Body of pancreas (tissue), 4 donors: ENCODE results near the gene MOV10L1. TPM values are rescaled to one million over a fixed set of nuclear protein-coding genes. Genes with fewer than 3 reads are reported as not detected.

Experiments
- ATAC-seq: fragments of 150-250 bp; one replicate; pipeline ENCODE4 v1.9.1; 2016
- DNase-seq, 4 donors: peaks; one replicate each; pipeline ENCODE4 v3.0.0-alpha.2; 2019
- H3K27ac ChIP-seq, 4 donors: fragments of 200-600 bp; sonication (generic); 1 replicate in 3 of 4; 2 replicates in 1 of 4; pipeline versions ENCODE4 v1.5.1 to v1.6.1; 2016 to 2019; ENCODE audit warnings: mild to moderate bottlenecking in 1 of 4, mixed read lengths in 1 of 4, moderate library complexity in 1 of 4
- H3K27me3 ChIP-seq, 2 donors: fragments of 200-600 bp; sonication (generic); one replicate each; pipeline ENCODE4 v1.6.0; 2016; ENCODE audit warnings: mild to moderate bottlenecking in 1 of 2
- H3K36me3 ChIP-seq, 2 donors: fragments of 200-600 bp; sonication (generic); replicated peaks in 1 of 2; 2 replicates each; pipeline ENCODE4 v1.5.1; 2016; ENCODE audit warnings: low read depth in 2 of 2; ENCODE audit not compliant: insufficient read depth in 1 of 2
- H3K4me1 ChIP-seq: fragments of 200-600 bp; sonication (generic); one replicate; pipeline ENCODE4 v1.6.0; 2016
- H3K4me3 ChIP-seq, 2 donors: fragments of 200-600 bp; sonication (generic); 1 replicate in 1 of 2; 2 replicates in 1 of 2; pipeline ENCODE4 v1.5.1; 2016 to 2019
- H3K9me3 ChIP-seq, 3 donors: fragments of 200-600 bp; sonication (generic); 1 replicate in 2 of 3; 2 replicates in 1 of 3; pipeline ENCODE4 v1.5.1; 2016
- POLR2A ChIP-seq, 3 donors: fragments of 450-650 bp; IDR thresholded peaks; one replicate each; pipeline ENCODE4 v1.6.1; 2016; ENCODE audit warnings: antibody characterized with exemption in 3 of 3, mild to moderate bottlenecking in 2 of 3
- WGBS, 2 donors: methylation state at CpG; one replicate each; pipeline ENCODE4 v1.1.5; 2017; 5-methylcytosine and 5-hydroxymethylcytosine counted together
- intact Hi-C: fragments of 100-400 bp; cut with DNase I; formaldehyde crosslinking; loops from one replicate; pipeline ENCODE4 v1.15.1; 2023
- total RNA-seq, 2 donors: library from RNA; depleted of rRNA; stranded (reverse); fragments of >200 nt; gene quantifications; one replicate each; pipeline ENCODE4 v1.1.0, GENCODE V29; 2016
- TF ChIP-seq, protein P1 (sequence below), 7 experiments: fragments of 450-650 bp in 4 of 7; fragments of 200-600 bp in 3 of 7; sonication (generic) in 3 of 7; IDR thresholded peaks; one replicate each; pipeline ENCODE4 v1.5.1; 2016 to 2019; ENCODE audit warnings: antibody characterized with exemption in 7 of 7

MOV10L1 gene
- total RNA-seq, 2 donors from 2014 or later = 0.52 TPM; not detected in 1

DNA sequence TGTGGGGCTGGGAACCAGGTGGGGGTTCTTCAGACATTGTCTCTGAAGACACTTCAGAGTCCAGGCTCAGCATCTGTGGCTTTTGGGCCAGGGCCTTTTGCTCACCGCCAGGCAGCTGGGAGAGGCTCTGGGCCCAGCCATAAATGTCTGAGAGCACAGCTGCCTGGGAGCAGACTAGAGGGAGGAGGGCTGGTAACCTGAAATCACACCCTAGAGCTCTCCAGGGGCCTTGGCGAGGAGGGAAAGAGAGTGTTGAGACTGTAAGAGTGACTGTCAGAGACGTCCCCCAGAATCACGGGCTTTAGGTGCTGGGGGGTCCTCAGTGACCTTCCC lies 100.0 kb downstream of the MOV10L1 start:
- intact Hi-C loops = no loop called here
- H3K4me3 ChIP-seq = no peak overlapping the region
- H3K27ac ChIP-seq = peak overlapping the region; percentile 78 to 88 (median 85)
- ATAC-seq (no peak), DNase-seq (no peak)
- H3K9me3 ChIP-seq = no peaks in the 10 kb centered on the region
- WGBS, 2 donors = 23% methylated on average over 4 of the region's 4 CpGs; no CpG with 5 or more reads in 1 of the 2 donors
- no peak for TF ChIP-seq POLR2A (IDR thresholded peaks at IDR 0.05)
- TF ChIP-seq, protein P1, sequence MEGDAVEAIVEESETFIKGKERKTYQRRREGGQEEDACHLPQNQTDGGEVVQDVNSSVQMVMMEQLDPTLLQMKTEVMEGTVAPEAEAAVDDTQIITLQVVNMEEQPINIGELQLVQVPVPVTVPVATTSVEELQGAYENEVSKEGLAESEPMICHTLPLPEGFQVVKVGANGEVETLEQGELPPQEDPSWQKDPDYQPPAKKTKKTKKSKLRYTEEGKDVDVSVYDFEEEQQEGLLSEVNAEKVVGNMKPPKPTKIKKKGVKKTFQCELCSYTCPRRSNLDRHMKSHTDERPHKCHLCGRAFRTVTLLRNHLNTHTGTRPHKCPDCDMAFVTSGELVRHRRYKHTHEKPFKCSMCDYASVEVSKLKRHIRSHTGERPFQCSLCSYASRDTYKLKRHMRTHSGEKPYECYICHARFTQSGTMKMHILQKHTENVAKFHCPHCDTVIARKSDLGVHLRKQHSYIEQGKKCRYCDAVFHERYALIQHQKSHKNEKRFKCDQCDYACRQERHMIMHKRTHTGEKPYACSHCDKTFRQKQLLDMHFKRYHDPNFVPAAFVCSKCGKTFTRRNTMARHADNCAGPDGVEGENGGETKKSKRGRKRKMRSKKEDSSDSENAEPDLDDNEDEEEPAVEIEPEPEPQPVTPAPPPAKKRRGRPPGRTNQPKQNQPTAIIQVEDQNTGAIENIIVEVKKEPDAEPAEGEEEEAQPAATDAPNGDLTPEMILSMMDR (IDR thresholded peaks at IDR 0.05) = no peak
- H3K27me3 ChIP-seq = no peaks in the 10 kb centered on the region
- H3K36me3 ChIP-seq = no peaks in the 10 kb centered on the region
- peaks cover 79% of the 10 kb centered on the region for H3K4me1 ChIP-seq

DNA sequence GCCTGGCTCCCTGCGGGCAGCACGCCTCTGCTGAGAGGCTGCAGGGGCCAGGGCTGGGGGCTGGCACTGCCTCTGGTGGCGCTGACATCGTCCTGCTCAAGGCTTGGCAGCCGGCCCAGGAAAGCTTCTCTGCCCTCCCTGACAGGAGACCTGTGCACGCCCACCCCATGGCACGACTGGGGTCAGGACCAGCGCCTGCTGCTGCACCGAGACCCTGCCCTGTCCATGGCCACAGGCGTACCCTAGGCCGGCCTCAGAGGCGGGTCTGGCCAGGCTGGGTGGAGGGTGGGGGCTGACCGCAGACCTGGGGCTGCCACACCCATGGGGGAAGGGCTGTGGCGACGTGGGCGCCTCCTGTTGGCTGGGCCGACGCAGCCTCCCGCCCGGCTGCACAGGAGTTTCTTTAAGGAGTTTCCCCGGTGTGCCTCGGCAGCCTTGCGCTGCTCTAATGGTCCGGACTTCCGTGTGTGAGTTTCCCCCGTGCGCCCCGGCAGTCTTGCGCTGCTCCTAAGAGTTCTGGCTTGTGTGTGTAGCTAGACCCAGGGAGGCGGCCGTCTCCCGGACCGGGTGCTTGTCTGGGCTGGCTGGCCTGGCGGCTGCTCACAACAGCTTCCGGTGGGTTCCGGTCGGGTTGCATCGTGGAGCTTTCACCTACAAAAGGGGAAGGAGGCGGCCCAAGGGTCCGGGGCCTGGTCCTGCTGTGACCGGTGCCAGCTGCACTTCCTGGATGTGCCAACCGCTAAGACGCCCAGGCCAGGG lies 100.6 kb downstream of the MOV10L1 start:
- H3K27me3 ChIP-seq = no peaks in the 10 kb centered on the region
- H3K4me3 ChIP-seq = peak overlapping the region in 1 of 2 donors; percentile 0
- H3K9me3 ChIP-seq = no peaks in the 10 kb centered on the region
- TF ChIP-seq, protein P1 (IDR thresholded peaks at IDR 0.05) = peak in 6 of 7 experiments; percentile 10 to 42 (median 34)
- peak; percentile 68 to 75 (median 71) for TF ChIP-seq POLR2A (IDR thresholded peaks at IDR 0.05)
- WGBS, 2 donors = 5% methylated on average over 43 of the region's 43 CpGs; no CpG with 5 or more reads in 1 of the 2 donors
- no peaks in the 10 kb centered on the region for H3K36me3 ChIP-seq
- peak overlapping the region; percentile 78 to 88 (median 85) for H3K27ac ChIP-seq
- peak; percentile 71 for ATAC-seq
- intact Hi-C loops = no loop called here
- peak; percentile 84 to 91 (median 88) for DNase-seq
- H3K4me1 ChIP-seq = peaks cover 75% of the 10 kb centered on the region

DNA sequence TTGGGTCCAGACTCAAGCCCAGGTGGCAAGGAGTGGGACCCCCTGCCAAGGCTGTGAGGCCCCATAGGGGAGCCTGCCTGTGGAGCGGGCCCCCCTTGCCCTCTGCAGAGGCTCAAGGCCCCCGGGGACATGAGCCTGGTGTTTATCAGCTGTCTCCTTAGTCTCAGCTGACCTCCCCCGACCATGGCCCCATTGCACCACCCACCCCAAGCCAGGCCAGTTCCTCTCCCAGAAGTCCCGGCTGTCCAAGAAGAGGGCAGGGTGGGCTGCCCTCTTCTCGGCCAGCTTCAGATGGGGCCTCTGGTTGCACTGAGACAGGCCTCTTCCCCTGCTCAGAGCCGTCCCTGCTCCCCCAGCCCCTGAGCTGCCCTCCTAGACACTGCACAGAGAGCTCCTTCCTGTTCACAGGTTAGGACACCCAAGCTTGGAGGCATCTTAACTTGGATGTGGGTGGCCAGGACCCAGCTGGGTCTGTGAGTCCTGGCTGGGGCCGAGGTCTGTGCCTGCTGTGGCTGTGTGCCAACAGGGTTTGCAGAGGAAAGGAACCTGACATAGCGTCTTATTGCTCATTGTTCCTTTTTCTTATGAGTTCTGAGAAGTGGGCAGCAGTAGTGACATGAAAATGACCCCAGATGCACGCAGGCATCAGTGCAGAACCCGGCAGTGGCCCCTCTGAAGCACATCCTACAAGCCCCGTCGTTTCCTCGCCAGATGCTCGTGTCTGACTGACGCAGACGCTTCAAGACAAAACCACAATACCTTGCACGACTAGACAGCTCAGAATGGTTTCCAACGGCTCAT lies 101.3 kb downstream of the MOV10L1 start:
- Histone ChIP-seq H3K36me3 (no peaks in the 10 kb centered on the region), H3K27ac (peak overlapping the region; percentile 78 to 88 (median 85)), H3K4me1 (peaks cover 73% of the 10 kb centered on the region), H3K27me3 (no peaks in the 10 kb centered on the region), H3K4me3 (peak overlapping the region in 1 of 2 donors; percentile 0), H3K9me3 (no peaks in the 10 kb centered on the region)
- intact Hi-C loops = no loop called here
- WGBS, 2 donors = 36 to 49% methylated on average over 13 to 18 of the region's 18 CpGs
- peak in 1 of 3 donors; percentile 14 for TF ChIP-seq POLR2A (IDR thresholded peaks at IDR 0.05)
- TF ChIP-seq, protein P1 (IDR thresholded peaks at IDR 0.05) = no peak
- ATAC-seq = no peak
- DNase-seq = peak in 3 of 4 donors; percentile 50 to 71 (median 53)

DNA sequence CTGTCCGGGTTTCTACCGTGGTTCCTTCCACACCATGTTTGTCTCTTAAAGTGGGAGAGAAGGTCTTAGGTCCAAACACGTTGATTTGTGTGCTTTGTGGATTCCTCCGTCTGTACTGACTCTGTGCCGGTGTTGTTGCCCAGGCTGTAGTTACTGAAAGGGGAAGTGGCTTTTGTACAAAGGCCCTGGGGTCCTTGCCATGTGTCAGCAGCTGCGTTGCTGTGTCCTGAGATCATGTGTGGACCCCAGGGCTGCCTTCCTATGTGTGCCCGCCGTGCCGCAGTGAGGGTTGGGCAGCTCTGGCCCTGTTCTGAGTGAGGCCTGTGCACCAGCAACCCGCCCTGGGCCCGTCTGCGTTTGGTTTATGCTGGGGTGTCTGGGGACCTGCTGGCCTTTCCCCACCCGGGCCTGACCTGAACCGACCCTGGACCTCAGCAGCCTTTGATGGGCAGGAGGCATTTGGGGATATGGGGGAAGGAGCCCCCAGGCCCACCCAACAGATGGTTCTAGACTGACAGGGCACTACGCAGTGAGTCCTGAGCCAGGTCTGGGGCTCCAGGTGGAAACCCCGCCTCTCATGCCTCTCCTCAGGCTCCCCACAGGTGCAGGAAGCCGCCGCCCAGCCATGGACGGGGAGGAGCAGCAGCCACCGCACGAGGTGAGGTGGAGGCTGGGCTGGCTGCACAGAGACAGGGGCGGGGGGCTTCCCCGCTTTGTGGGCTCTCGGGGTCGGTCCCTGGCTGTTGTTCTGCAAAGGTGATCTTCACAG lies 102.8 kb downstream of the MOV10L1 start:
- H3K4me3 ChIP-seq = no peak overlapping the region
- 37 to 53% methylated on average over 6 to 25 of the region's 25 CpGs for WGBS, 2 donors
- intact Hi-C loops = no loop called here
- ATAC-seq (no peak), DNase-seq (peak in 1 of 4 donors; percentile 79)
- H3K27ac ChIP-seq = peak overlapping the region; percentile 38 to 88 (median 85)
- H3K9me3 ChIP-seq = no peaks in the 10 kb centered on the region
- H3K27me3 ChIP-seq = no peaks in the 10 kb centered on the region
- peaks cover 62% of the 10 kb centered on the region for H3K4me1 ChIP-seq
- TF ChIP-seq, protein P1 (IDR thresholded peaks at IDR 0.05) = no peak
- peak in 1 of 3 donors; percentile 24 for TF ChIP-seq POLR2A (IDR thresholded peaks at IDR 0.05)
- H3K36me3 ChIP-seq = no peaks in the 10 kb centered on the region
